GM12801 (cell line): ENCODE data around the gene SETX.

Source experiments
- CTCF ChIP-seq: IDR thresholded peaks from one replicate; pipeline ENCODE4 v1.5.1; 2011; ENCODE audit warnings: control low read depth; ENCODE audit not compliant: insufficient read length; ENCODE audit errors: extremely low read depth

SETX gene

DNA sequence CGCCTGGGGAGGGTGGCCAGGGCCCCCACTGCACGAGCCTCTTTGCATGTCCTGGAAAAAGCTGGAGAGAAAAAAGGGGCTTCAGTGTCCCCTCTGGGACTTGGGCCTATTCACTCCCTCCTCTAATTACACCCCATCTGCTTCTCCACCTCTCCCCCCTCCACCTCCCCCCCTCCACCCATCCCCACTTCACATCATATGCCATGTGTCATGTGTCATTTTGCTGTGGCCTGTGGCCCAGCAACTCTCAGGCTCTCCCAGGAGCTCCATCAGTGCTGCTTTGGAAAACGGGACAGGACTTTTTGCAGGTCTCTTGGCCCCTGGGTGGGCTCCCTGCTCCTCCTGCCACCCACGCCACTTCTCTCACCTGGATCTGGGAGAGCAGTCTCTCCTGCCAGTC, 124.2 kb downstream of the SETX start:
- TF ChIP-seq CTCF = no peak

DNA sequence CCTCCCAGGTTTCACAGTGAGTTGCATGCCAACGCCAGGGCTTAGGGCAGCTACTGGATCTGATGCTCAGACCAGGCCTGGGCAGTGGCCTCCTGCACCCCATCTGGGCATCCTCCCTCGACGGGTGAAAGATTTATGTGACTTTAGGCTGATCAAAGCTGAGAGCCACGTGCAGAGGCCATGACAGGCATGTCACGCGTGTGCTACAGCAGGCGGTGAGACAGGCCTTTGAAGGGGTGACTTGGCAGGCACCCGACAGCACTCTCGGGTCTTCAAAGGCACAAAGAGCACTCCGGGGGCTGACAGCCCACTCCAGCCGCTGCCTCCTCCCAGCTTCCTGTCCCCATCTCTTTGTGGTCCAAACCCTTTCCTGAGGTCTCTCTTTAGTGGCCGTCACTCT, 126.7 kb downstream of the SETX start:
- TF ChIP-seq CTCF = no peak

DNA sequence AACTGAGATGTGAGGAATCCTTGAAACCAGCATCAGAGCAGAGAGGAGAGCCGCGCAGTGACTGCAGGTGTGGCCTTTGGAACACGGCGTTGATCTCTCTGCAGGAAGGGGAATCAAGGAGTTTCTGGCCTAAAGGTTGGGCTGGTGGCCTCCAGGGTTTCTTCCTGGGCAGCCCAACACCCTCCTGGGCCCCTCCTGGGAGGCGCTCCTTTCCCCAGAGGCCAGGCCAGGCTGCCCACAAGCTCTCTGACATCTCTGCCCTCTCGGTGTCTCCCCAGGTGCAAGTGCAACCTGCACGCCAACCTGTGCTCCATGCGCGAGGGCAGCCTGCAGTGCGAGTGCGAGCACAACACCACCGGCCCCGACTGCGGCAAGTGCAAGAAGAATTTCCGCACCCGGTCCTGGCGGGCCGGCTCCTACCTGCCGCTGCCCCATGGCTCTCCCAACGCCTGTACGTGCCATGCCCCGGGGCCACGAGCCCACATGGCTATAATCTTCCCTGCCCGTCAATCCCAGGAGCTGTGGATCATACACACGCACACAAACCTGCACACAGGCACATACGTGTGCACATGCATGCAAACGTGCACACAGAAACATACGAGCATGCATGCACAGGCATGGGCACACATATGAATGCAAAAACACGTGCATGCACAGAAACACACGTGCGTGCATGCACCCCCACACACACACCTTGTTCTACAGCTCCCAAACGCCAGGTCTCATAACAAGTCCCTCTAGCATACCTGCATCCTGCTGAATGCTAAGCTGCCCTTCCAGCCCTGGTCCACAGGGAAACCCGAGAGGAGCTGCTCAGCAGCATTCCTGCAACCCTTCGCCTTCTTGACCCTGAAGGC, 128.0 kb downstream of the SETX start:
- TF ChIP-seq CTCF = no peak

- TF ChIP-seq CTCF = no peak
Observed at GRCh38 chr9:132224645-132225044, 130.1 kb downstream of the SETX start.

GRCh38 chr9:132221941-132222340, 132.8 kb downstream of the SETX start:
- TF ChIP-seq CTCF = no peak

GRCh38 chr9:132218208-132218607, 136.6 kb downstream of the SETX start:
- TF ChIP-seq CTCF = no peak

- no peak for TF ChIP-seq CTCF
Observed at GRCh38 chr9:132216861-132217619, 137.7 kb downstream of the SETX start.
